Measurements from ENCODE around the gene PHLPP2.

Gene PHLPP2

DNA sequence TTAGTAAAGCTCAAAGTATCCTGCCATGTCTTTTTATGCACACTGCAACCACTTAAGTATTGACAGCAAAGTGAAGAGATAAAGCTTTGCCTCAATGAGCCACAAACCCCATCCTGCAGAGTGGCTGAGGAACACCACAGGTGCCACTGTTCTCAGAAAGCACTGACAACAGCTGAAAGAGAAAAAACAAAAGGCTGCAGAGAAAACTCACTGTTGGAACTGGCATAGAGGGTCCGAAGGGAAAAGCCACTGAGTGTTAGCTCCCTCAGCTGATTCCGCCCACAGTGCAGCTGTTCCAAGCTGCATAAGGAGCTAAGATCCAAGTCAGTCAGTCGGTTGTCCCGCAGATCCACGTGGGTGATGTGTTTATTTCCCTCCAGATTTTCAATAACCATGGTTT lies 48.3 kb downstream of the PHLPP2 start:
- no peak for DNase-seq (ENCODE audit: low read depth)
- no peak overlapping the region for H3K4me3 ChIP-seq (ENCODE audit: low read depth, low read length)
- TF ChIP-seq, protein P1, sequence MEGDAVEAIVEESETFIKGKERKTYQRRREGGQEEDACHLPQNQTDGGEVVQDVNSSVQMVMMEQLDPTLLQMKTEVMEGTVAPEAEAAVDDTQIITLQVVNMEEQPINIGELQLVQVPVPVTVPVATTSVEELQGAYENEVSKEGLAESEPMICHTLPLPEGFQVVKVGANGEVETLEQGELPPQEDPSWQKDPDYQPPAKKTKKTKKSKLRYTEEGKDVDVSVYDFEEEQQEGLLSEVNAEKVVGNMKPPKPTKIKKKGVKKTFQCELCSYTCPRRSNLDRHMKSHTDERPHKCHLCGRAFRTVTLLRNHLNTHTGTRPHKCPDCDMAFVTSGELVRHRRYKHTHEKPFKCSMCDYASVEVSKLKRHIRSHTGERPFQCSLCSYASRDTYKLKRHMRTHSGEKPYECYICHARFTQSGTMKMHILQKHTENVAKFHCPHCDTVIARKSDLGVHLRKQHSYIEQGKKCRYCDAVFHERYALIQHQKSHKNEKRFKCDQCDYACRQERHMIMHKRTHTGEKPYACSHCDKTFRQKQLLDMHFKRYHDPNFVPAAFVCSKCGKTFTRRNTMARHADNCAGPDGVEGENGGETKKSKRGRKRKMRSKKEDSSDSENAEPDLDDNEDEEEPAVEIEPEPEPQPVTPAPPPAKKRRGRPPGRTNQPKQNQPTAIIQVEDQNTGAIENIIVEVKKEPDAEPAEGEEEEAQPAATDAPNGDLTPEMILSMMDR (IDR thresholded peaks at IDR 0.05; ENCODE audit: low read depth, low read length, missing control alignments): no peak

DNA sequence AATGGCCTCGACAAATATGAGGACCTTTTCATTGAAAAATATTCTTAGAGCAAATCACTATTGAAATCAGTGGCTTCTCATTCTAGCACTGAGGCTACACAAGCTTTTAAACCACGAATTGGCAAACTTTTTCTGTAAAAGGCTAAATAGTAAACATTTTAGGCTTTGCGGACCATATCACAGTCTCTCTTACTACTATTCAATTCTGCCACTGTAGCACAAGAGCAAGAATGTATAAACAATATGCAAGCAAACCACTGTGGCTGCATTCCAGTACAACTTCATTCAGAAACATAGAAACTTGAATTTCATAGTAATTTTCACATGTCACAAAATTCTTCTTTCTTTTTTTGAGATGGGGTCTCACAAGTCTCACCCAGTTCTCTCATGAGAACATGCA lies 49.1 kb downstream of the PHLPP2 start:
- TF ChIP-seq, protein P1 (IDR thresholded peaks at IDR 0.05; ENCODE audit: low read depth, low read length, missing control alignments): no peak
- no peak overlapping the region for H3K4me3 ChIP-seq (ENCODE audit: low read depth, low read length)
- no peak for DNase-seq (ENCODE audit: low read depth)

GRCh38 chr16:71674229-71674628 lies 50.3 kb downstream of the PHLPP2 start:
- H3K4me3 ChIP-seq (ENCODE audit: low read depth, low read length): no peak overlapping the region
- TF ChIP-seq, protein P1 (IDR thresholded peaks at IDR 0.05; ENCODE audit: low read depth, low read length, missing control alignments): no peak
- DNase-seq (ENCODE audit: low read depth): no peak

DNA sequence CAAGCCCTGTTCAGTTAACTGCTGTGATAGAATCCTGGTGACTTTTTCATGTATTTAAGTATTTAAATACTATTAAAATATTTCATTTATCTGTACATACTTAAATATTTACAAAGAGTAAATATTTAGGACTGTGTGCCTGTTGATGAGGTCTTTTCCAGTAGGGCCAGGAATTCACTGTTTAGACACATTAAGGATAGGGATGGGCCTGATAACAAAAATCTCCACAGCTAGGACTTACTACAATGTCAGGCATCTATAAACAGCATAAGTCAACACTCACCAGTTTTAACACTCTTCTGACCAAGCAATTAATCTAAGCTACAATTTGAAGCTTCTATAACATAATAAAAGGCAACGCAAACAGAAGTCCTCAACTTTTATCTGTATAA lies 50.9 kb downstream of the PHLPP2 start:
- no peak overlapping the region for H3K4me3 ChIP-seq (ENCODE audit: low read depth, low read length)
- DNase-seq (ENCODE audit: low read depth): no peak
- TF ChIP-seq, protein P1 (IDR thresholded peaks at IDR 0.05; ENCODE audit: low read depth, low read length, missing control alignments): no peak

GRCh38 chr16:71672803-71673581 lies 51.5 kb downstream of the PHLPP2 start:
- DNase-seq (ENCODE audit: low read depth): no peak
- H3K4me3 ChIP-seq (ENCODE audit: low read depth, low read length): no peak overlapping the region
- TF ChIP-seq, protein P1 (IDR thresholded peaks at IDR 0.05; ENCODE audit: low read depth, low read length, missing control alignments): no peak

GRCh38 chr16:71672125-71672524 lies 52.4 kb downstream of the PHLPP2 start:
- H3K4me3 ChIP-seq (ENCODE audit: low read depth, low read length): no peak overlapping the region
- DNase-seq (ENCODE audit: low read depth): no peak
- TF ChIP-seq, protein P1 (IDR thresholded peaks at IDR 0.05; ENCODE audit: low read depth, low read length, missing control alignments): no peak

DNA sequence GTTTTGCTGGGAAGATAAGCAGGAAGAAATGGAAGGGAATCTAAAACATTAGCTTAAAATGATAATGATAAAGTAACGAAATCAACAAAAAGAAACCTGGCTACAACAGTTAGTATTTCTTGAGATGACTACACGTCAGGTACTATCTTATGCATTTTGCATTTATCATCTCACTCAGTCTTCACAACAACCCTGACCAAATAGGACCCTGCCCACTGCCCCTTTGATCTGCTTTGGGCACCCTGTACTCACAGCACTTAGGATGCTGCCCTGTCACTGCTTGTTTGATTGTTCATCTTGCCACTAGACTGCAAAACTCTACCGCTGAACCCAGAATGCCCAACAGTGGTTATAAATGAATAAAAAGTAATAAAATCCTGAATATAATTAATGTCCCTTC lies 53.3 kb downstream of the PHLPP2 start:
- DNase-seq (ENCODE audit: low read depth): no peak
- no peak overlapping the region for H3K4me3 ChIP-seq (ENCODE audit: low read depth, low read length)
- TF ChIP-seq, protein P1 (IDR thresholded peaks at IDR 0.05; ENCODE audit: low read depth, low read length, missing control alignments): no peak

All from GM12864 (cell line).